Loucy (cell line): ENCODE results near the gene PRDM12.

Source experiments
- EZH2phosphoT487 ChIP-seq: fragments of 200-600 bp; IDR thresholded peaks from 2 replicates; pipeline ENCODE4 v1.6.1; 2018; ENCODE audit warnings: antibody characterized with exemption, mild to moderate bottlenecking, moderate library complexity, borderline replicate concordance
- TF ChIP-seq, protein P1 (sequence below): fragments of 200-600 bp; sonication (generic); conservative IDR thresholded peaks from 2 replicates; pipeline ENCODE4 v1.5.1; 2014; ENCODE audit warnings: mild to moderate bottlenecking, antibody characterized with exemption, low read length

DNA sequence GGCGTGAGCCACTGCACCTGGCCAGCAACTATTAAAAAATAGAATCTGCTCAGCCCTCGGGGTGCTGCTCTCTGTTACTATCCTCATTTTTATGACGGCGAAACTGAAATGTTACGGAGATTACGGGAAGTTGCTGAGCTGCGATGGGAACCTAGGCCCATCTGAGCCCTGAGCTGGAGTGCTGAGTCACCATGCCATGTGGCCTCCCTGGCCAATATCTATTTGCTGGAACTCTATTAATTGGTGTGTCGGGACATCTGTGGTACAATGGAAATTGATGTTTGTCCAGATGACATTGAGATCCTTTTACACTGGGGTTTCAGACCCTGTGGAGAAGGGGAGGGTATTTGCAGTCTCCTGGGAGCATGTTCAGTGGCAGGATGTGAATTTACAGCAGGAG is 8.1 kb downstream of the PRDM12 start:
- TF ChIP-seq, protein P1, sequence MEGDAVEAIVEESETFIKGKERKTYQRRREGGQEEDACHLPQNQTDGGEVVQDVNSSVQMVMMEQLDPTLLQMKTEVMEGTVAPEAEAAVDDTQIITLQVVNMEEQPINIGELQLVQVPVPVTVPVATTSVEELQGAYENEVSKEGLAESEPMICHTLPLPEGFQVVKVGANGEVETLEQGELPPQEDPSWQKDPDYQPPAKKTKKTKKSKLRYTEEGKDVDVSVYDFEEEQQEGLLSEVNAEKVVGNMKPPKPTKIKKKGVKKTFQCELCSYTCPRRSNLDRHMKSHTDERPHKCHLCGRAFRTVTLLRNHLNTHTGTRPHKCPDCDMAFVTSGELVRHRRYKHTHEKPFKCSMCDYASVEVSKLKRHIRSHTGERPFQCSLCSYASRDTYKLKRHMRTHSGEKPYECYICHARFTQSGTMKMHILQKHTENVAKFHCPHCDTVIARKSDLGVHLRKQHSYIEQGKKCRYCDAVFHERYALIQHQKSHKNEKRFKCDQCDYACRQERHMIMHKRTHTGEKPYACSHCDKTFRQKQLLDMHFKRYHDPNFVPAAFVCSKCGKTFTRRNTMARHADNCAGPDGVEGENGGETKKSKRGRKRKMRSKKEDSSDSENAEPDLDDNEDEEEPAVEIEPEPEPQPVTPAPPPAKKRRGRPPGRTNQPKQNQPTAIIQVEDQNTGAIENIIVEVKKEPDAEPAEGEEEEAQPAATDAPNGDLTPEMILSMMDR = no peak
- no peak for TF ChIP-seq EZH2phosphoT487
